BLaER1 treated with 17β-estradiol and CSF1 and Interleukin-3, amounts not matched to agents 10 nM and 100 nM (cell line): Measurements from ENCODE around the gene WBP2.

Source experiments
- H3K27ac ChIP-seq, 11 experiments: shearing (Covaris generic); formaldehyde crosslinking; 2 replicates each; pipeline ENCODE4 v1.8.1; 2022
- H3K27me3 ChIP-seq, 11 experiments: shearing (Covaris generic); formaldehyde crosslinking; 2 replicates each; pipeline ENCODE4 v1.8.1; 2022
- H3K36me3 ChIP-seq, 11 experiments: shearing (Covaris generic); formaldehyde crosslinking; 2 replicates each; pipeline ENCODE4 v1.8.1; 2022
- H3K4me1 ChIP-seq, 10 experiments: shearing (Covaris generic); formaldehyde crosslinking; 2 replicates each; pipeline ENCODE4 v1.8.1; 2022
- H3K4me2 ChIP-seq, 11 experiments: shearing (Covaris generic); formaldehyde crosslinking; 2 replicates each; pipeline ENCODE4 v1.8.1; 2022
- H3K4me3 ChIP-seq, 10 experiments: shearing (Covaris generic); formaldehyde crosslinking; 2 replicates each; pipeline ENCODE4 v1.8.1; 2022
- H3K9ac ChIP-seq, 11 experiments: shearing (Covaris generic); formaldehyde crosslinking; 2 replicates each; pipeline ENCODE4 v1.8.1; 2022
- H3K9me3 ChIP-seq, 11 experiments: shearing (Covaris generic); formaldehyde crosslinking; replicated peaks in 1 of 11; 2 replicates each; pipeline ENCODE4 v1.8.1; 2022
- H4K20me1 ChIP-seq, 11 experiments: shearing (Covaris generic); formaldehyde crosslinking; 2 replicates each; pipeline ENCODE4 v1.8.1; 2022
- Cebpa-rat ChIP-seq, 11 experiments: shearing (Covaris generic); IDR thresholded peaks; 2 replicates each; pipeline ENCODE4 v1.8.1; 2022

Gene WBP2

GRCh38 chr17:75897160-75898019, 42.3 kb upstream of the WBP2 start:
- peak overlapping the region; percentile 83 to 99 (median 94) for H3K9ac ChIP-seq
- peaks cover 37 to 59% (median 49%) of the 10 kb centered on the region in 10 experiments for H3K4me1 ChIP-seq
- H3K4me2 ChIP-seq, result peak overlapping the region; percentile 84 to 100 (median 93)

GRCh38 chr17:75896415-75897159, 41.5 kb upstream of the WBP2 start, which contains the start of gene TRIM65:
TSS of gene TRIM65 (minus strand) at chr17:75896951. CDS start at chr17:75896937, 14 bp downstream.
- Histone ChIP-seq H3K4me3 (peak within 1 kb of the TSS; percentile 76 to 93 (median 84)), H3K4me2 (peak within 1 kb of the TSS; percentile 84 to 100 (median 93)), H3K9me3 (no peaks in the 10 kb centered on the region), H3K9ac (peak within 1 kb of the TSS; percentile 83 to 99 (median 94)), H3K36me3 (peaks cover 44 to 64% (median 54%) of the 10 kb centered on the region in 11 experiments), H3K4me1 (peaks cover 37 to 58% (median 52%) of the 10 kb centered on the region in 10 experiments), H4K20me1 (peaks cover 7 to 38% (median 34%) of the 10 kb centered on the region in 11 experiments; a peak in 19 of 22 replicates), H3K27me3 (no peaks in the 10 kb centered on the region), H3K27ac (peak within 1 kb of the TSS; percentile 65 to 96 (median 94); a peak in 21 of 22 replicates)
- no peak for TF ChIP-seq Cebpa-rat (IDR thresholded peaks at IDR 0.05)

More at GRCh38 chr17:75897160-75898019, 42.3 kb upstream of the WBP2 start:
- Histone ChIP-seq H3K36me3 (peaks cover 44 to 64% (median 54%) of the 10 kb centered on the region in 11 experiments), H3K27me3 (no peaks in the 10 kb centered on the region), H4K20me1 (peaks cover 7 to 30% (median 27%) of the 10 kb centered on the region in 11 experiments; a peak in 19 of 22 replicates), H3K27ac (peak overlapping the region; percentile 65 to 96 (median 94); a peak in 21 of 22 replicates), H3K9me3 (no peaks in the 10 kb centered on the region), H3K4me3 (peak overlapping the region; percentile 76 to 93 (median 84))
- no peak for TF ChIP-seq Cebpa-rat (IDR thresholded peaks at IDR 0.05)

GRCh38 chr17:75895370-75896155, 40.4 kb upstream of the WBP2 start:
- H3K4me3 ChIP-seq, result peak overlapping the region; percentile 76 to 93 (median 84)
- H3K27ac ChIP-seq, result peak overlapping the region; percentile 65 to 96 (median 94); a peak in 21 of 22 replicates
- H4K20me1 ChIP-seq, result peaks cover 7 to 48% (median 35%) of the 10 kb centered on the region in 11 experiments; a peak in 19 of 22 replicates
- no peak for TF ChIP-seq Cebpa-rat (IDR thresholded peaks at IDR 0.05)
- H3K9me3 ChIP-seq, result no peaks in the 10 kb centered on the region
- H3K4me1 ChIP-seq, result peaks cover 36 to 58% (median 50%) of the 10 kb centered on the region in 10 experiments
- H3K27me3 ChIP-seq, result no peaks in the 10 kb centered on the region
- peak overlapping the region; percentile 83 to 99 (median 94) for H3K9ac ChIP-seq
- peak overlapping the region; percentile 84 to 100 (median 93) for H3K4me2 ChIP-seq
- H3K36me3 ChIP-seq, result peaks cover 44 to 64% (median 54%) of the 10 kb centered on the region in 11 experiments

DNA sequence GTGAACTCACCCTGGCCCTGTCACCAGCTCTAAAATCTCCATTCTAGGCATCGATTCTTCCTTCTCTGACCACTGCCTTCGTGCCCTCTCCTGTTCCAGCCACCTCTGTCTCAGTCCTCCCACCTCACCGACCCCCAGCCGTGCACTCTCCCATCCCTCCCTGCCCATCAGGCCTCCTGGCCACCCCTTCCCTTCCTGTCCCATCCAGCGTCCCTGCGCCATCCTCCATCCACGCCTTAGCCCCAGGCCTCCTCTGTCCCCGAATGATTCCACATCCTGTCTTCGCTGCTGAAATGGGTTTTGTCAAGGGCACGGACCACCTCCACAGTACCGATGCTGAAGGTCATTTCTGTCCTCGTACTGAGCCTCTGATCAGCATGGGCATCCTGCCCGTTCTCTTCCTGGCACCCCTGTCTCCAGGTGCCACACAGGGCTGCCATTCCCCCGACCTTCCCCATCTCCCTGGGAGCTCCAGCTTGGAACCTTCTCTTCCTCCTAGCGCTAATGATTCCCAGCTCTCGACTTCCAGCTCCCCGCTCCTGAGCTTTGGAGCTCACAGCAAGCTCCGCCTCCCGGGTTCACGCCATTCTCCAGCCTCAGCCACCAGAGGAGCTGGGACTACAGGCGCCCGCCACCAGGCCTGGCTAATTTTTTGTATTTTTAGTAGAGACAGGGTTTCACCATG, 39.1 kb upstream of the WBP2 start:
- H3K4me2 ChIP-seq, result peak overlapping the region; percentile 84 to 100 (median 93)
- no peaks in the 10 kb centered on the region for H3K27me3 ChIP-seq
- H3K9ac ChIP-seq, result peak overlapping the region in 10 of 11 experiments; percentile 26 to 99 (median 94); a peak in 15 of 22 replicates
- peaks cover 36 to 58% (median 50%) of the 10 kb centered on the region in 10 experiments for H3K4me1 ChIP-seq
- peak overlapping the region in 5 of 11 experiments; percentile 6 to 96 (median 32); a peak in 9 of 22 replicates for H3K27ac ChIP-seq
- no peak overlapping the region for H3K4me3 ChIP-seq
- H4K20me1 ChIP-seq, result peaks cover 7 to 52% (median 36%) of the 10 kb centered on the region in 11 experiments; a peak in 19 of 22 replicates
- H3K36me3 ChIP-seq, result peaks cover 44 to 61% (median 53%) of the 10 kb centered on the region in 11 experiments
- H3K9me3 ChIP-seq, result no peaks in the 10 kb centered on the region
- TF ChIP-seq Cebpa-rat (IDR thresholded peaks at IDR 0.05), result no peak

DNA sequence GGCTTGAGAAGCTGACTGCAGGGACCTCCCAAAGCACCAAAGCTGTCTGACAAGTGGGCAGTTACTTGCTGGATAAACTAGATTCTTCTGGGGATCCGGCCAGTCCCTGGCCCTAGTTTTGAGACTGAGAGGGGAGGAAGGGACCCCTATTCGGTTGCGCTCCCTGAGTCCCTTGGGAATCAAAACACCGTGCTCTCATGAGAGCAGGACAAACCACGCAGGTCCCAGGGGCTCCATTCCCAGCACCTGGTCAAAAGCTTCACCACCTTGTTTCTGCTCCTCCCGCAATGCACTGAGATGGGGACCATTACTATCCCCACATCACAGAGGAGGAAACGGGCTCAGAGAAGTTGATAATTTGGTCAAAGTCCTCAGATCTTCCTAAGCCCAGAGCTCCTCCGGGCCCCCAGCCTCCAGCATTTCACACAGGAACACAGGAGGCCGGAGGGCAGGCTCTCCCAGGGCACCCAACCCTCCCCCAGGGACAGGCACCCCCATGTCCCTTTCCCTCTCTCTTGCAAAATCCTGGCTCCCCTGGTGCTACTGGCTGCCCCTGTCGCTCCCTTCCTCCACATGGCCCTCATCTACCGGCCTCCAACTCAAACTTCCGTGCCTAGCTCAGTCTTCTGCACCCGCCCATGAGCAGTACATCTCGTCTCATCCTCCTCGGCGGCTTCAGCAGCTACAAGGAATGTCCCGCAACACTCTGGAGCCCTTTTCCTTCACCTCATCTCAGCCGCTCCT, 38.3 kb upstream of the WBP2 start:
- Histone ChIP-seq H4K20me1 (peaks cover 7 to 52% (median 36%) of the 10 kb centered on the region in 11 experiments; a peak in 19 of 22 replicates), H3K4me2 (peak overlapping the region; percentile 84 to 100 (median 93)), H3K9me3 (no peaks in the 10 kb centered on the region), H3K36me3 (peaks cover 40 to 57% (median 46%) of the 10 kb centered on the region in 11 experiments), H3K4me1 (peaks cover 36 to 58% (median 50%) of the 10 kb centered on the region in 10 experiments), H3K27ac (peak overlapping the region in 5 of 11 experiments; percentile 6 to 96 (median 32); a peak in 11 of 22 replicates), H3K27me3 (no peaks in the 10 kb centered on the region), H3K4me3 (no peak overlapping the region), H3K9ac (peak overlapping the region; percentile 8 to 99 (median 93); a peak in 18 of 22 replicates)
- no peak for TF ChIP-seq Cebpa-rat (IDR thresholded peaks at IDR 0.05)

DNA sequence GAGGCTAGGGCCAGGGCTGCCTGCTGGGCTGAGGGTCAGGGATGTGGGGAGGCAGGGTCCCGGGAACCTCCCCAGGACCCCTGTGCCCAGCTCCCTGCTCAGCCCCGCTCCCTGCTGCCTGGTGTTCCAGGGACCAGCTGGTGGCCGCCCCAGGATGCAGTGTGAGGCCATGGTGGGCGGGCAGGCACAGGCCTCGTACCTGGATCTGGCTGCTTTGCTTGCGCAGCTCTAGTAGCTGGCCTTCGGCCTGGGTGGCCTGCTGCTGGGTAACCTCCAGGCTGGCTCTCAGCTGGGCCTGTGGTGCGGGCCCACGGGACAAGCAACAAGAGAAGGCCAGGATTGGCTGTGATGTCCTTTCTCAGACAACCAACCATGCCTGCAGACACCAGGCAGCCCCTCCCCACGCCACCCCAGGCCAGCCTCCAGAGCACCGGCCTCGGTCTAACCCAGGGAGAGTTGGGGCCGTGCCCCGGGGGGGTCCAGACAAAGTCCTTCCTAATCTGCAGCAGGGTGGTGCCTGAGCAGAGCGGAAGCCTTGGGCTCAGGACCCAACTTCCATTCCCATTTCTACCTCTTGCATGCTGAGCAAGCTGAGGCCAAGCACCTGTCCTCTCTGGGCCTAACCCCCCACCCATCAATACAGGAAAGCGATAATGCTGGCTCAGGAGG, 37.6 kb upstream of the WBP2 start:
- Histone ChIP-seq H3K27me3 (no peaks in the 10 kb centered on the region), H3K27ac (peak overlapping the region in 4 of 11 experiments; percentile 4 to 96 (median 29); a peak in 5 of 22 replicates), H4K20me1 (peaks cover 7 to 52% (median 36%) of the 10 kb centered on the region in 11 experiments; a peak in 19 of 22 replicates), H3K4me2 (peak overlapping the region in 8 of 11 experiments; percentile 84 to 97 (median 93); a peak in 15 of 22 replicates), H3K36me3 (peaks cover 36 to 53% (median 41%) of the 10 kb centered on the region in 11 experiments), H3K4me3 (no peak overlapping the region), H3K4me1 (peaks cover 34 to 52% (median 44%) of the 10 kb centered on the region in 10 experiments), H3K9me3 (no peaks in the 10 kb centered on the region), H3K9ac (peak overlapping the region in 9 of 11 experiments; percentile 8 to 99 (median 93); a peak in 12 of 22 replicates)
- TF ChIP-seq Cebpa-rat (IDR thresholded peaks at IDR 0.05), result no peak
